Tibial nerve (tissue), 4 donors: ENCODE results near the gene SAMD7. TPM values are rescaled to one million over a fixed set of nuclear protein-coding genes. Genes with fewer than 3 reads are reported as not detected.

ENCODE experiments used
- DNase-seq, 2 donors: peaks; one replicate each; pipeline ENCODE4 v3.0.0-alpha.2; 2019; ENCODE audit warnings: low spot score in 2 of 2
- H3K27ac ChIP-seq, 4 donors: fragments of 200-600 bp; sonication (generic) in 3 of 4; one replicate each; pipeline ENCODE4 v1.5.1; 2017 to 2019; ENCODE audit warnings: mild to moderate bottlenecking in 1 of 4
- H3K27me3 ChIP-seq, 2 donors: fragments of 200-600 bp; sonication (generic) in 1 of 2; one replicate each; pipeline versions ENCODE4 v1.5.1 to v1.6.0; 2017 to 2019
- H3K36me3 ChIP-seq, 3 donors: fragments of 200-600 bp; sonication (generic); one replicate each; pipeline ENCODE4 v1.5.1; 2018 to 2019
- H3K4me1 ChIP-seq, 4 donors: fragments of 200-600 bp; sonication (generic) in 3 of 4; one replicate each; pipeline ENCODE4 v1.5.1; 2017 to 2019
- H3K4me3 ChIP-seq, 4 donors: fragments of 200-600 bp; sonication (generic) in 3 of 4; one replicate each; pipeline ENCODE4 v1.5.1; 2017 to 2019; ENCODE audit warnings: mild to moderate bottlenecking in 1 of 4, moderate library complexity in 1 of 4
- H3K9me3 ChIP-seq, 4 donors: fragments of 200-600 bp; sonication (generic) in 3 of 4; one replicate each; pipeline ENCODE4 v1.5.1; 2017 to 2019
- CTCF ChIP-seq, 5 experiments: fragments of 200-600 bp in 3 of 5; fragments of 450-650 bp in 2 of 5; sonication (generic) in 3 of 5; IDR thresholded peaks; one replicate each; pipeline ENCODE4 v1.5.1; 2016 to 2019; ENCODE audit warnings: antibody characterized with exemption in 5 of 5, mild to moderate bottlenecking in 3 of 5, moderate library complexity in 2 of 5
- EP300 ChIP-seq, 2 donors: sonication (generic); formaldehyde crosslinking; IDR thresholded peaks; one replicate each; pipeline ENCODE4 v1.6.1; 2017; ENCODE audit warnings: antibody characterized with exemption in 2 of 2, mild to moderate bottlenecking in 1 of 2
- POLR2A ChIP-seq, 2 donors: fragments of 450-650 bp; IDR thresholded peaks; one replicate each; pipeline ENCODE4 v1.6.1; 2017; ENCODE audit warnings: antibody characterized with exemption in 2 of 2, mild to moderate bottlenecking in 2 of 2, moderate library complexity in 2 of 2
- WGBS, 2 donors: methylation state at CpG; one replicate each; pipeline ENCODE4 v1.1.5; 2018; 5-methylcytosine and 5-hydroxymethylcytosine counted together
- total RNA-seq, 4 donors: library from RNA; depleted of rRNA; stranded (reverse); fragments of >200 nt; gene quantifications; one replicate each; pipeline ENCODE4 v1.1.0, GENCODE V29; 2016

SAMD7 gene
- total RNA-seq, 4 donors from 2014 or later: not detected

GRCh38 chr3:169867584-169868210, 43.7 kb upstream of the SAMD7 start:
- Histone ChIP-seq H3K9me3 (no peaks in the 10 kb centered on the region), H3K27me3 (no peaks in the 10 kb centered on the region), H3K36me3 (no peaks in the 10 kb centered on the region), H3K4me3 (no peak overlapping the region), H3K4me1 (peaks cover 0 to 7% (median 1%) of the 10 kb centered on the region in 4 donors), H3K27ac (no peak overlapping the region)
- TF ChIP-seq EP300 (IDR thresholded peaks at IDR 0.05) (no peak), CTCF (IDR thresholded peaks at IDR 0.05) (no peak), POLR2A (IDR thresholded peaks at IDR 0.05) (no peak)
- WGBS, 2 donors: 95% methylated on average over 3 of the region's 3 CpGs
- DNase-seq: no peak

GRCh38 chr3:169868369-169868768, 43.0 kb upstream of the SAMD7 start:
- TF ChIP-seq EP300 (IDR thresholded peaks at IDR 0.05): no peak
- no peak for TF ChIP-seq POLR2A (IDR thresholded peaks at IDR 0.05)
- no peak for TF ChIP-seq CTCF (IDR thresholded peaks at IDR 0.05)
- H3K36me3 ChIP-seq: no peaks in the 10 kb centered on the region
- DNase-seq: no peak
- WGBS, 2 donors: 59 to 69% methylated on average over 2 of the region's 2 CpGs
- H3K9me3 ChIP-seq: no peaks in the 10 kb centered on the region
- no peaks in the 10 kb centered on the region for H3K27me3 ChIP-seq
- H3K27ac ChIP-seq: no peak overlapping the region
- H3K4me3 ChIP-seq: no peak overlapping the region
- H3K4me1 ChIP-seq: peaks cover 0 to 6% (median 1%) of the 10 kb centered on the region in 4 donors

GRCh38 chr3:169869484-169870220, 41.7 kb upstream of the SAMD7 start, which contains the start of gene LRRC31:
Gene LRRC31 (minus strand): TSS chr3:169869935. CDS start chr3:169869807, 128 bp downstream.
- 45 to 48% methylated on average over 2 of the region's 2 CpGs for WGBS, 2 donors
- no peak for TF ChIP-seq CTCF (IDR thresholded peaks at IDR 0.05)
- TF ChIP-seq EP300 (IDR thresholded peaks at IDR 0.05): no peak
- no peak for TF ChIP-seq POLR2A (IDR thresholded peaks at IDR 0.05)
- Histone ChIP-seq H3K4me3 (no peak within 1 kb of the TSS), H3K36me3 (no peaks in the 10 kb centered on the region), H3K27ac (peak within 1 kb of the TSS in 1 of 4 donors; percentile 60), H3K27me3 (no peaks in the 10 kb centered on the region), H3K9me3 (no peaks in the 10 kb centered on the region), H3K4me1 (peaks cover 0 to 3% (median 0%) of the 10 kb centered on the region in 4 donors)
- no peak for DNase-seq

- TF ChIP-seq POLR2A (IDR thresholded peaks at IDR 0.05) (no peak), EP300 (IDR thresholded peaks at IDR 0.05) (no peak), CTCF (IDR thresholded peaks at IDR 0.05) (no peak)
- no peak for DNase-seq
- no peaks in the 10 kb centered on the region for H3K36me3 ChIP-seq
- peak overlapping the region in 1 of 4 donors; percentile 60 for H3K27ac ChIP-seq
- H3K4me1 ChIP-seq: peaks cover 0 to 3% (median 0%) of the 10 kb centered on the region in 4 donors
- WGBS, 2 donors: 64 to 79% methylated on average over 2 of the region's 2 CpGs
- no peak overlapping the region for H3K4me3 ChIP-seq
- H3K27me3 ChIP-seq: no peaks in the 10 kb centered on the region
- no peaks in the 10 kb centered on the region for H3K9me3 ChIP-seq
Measured at GRCh38 chr3:169871129-169871886, 40.1 kb upstream of the SAMD7 start.
